Neuronal stem cell (in vitro differentiated cells): ENCODE measurements around the gene ZNF548.
"Not testable (repeated sequence)": the region's sequence is repeated elsewhere in the genome, so short reads cannot be mapped to it uniquely, and the experiment has no call there.

Experiments
- DNase-seq: peaks from one replicate; pipeline ENCODE4 v3.0.0-alpha.2; 2013; ENCODE audit warnings: low spot score
- H2AFZ ChIP-seq: one replicate; pipeline ENCODE4 v1.6.1; 2013; ENCODE audit warnings: mild to moderate bottlenecking, low read length, inconsistent platforms
- H2AK5ac ChIP-seq: 2 replicates; pipeline ENCODE4 v1.6.1; 2013; ENCODE audit warnings: low read depth, mild to moderate bottlenecking, inconsistent platforms, low read length, moderate library complexity, mixed read lengths
- H2BK120ac ChIP-seq: 2 replicates; pipeline ENCODE4 v1.6.1; 2013; ENCODE audit warnings: low read depth, mild to moderate bottlenecking, inconsistent platforms, low read length, moderate library complexity, mixed read lengths
- H2BK12ac ChIP-seq: one replicate; pipeline ENCODE4 v1.6.1; 2013; ENCODE audit warnings: low read length, inconsistent platforms
- H2BK15ac ChIP-seq: 2 replicates; pipeline ENCODE4 v1.6.1; 2013; ENCODE audit warnings: mild to moderate bottlenecking, low read length, inconsistent platforms, mixed read lengths
- H2BK5ac ChIP-seq: one replicate; pipeline ENCODE4 v1.6.1; 2013; ENCODE audit warnings: inconsistent platforms, mild to moderate bottlenecking, low read length, moderate library complexity
- H3K14ac ChIP-seq: one replicate; pipeline ENCODE4 v1.6.1; 2013; ENCODE audit warnings: low read length, inconsistent platforms
- H3K18ac ChIP-seq: 2 replicates; pipeline ENCODE4 v1.6.1; 2013; ENCODE audit warnings: low read length, inconsistent platforms
- H3K23ac ChIP-seq: 2 replicates; pipeline ENCODE4 v1.6.1; 2013; ENCODE audit warnings: low read depth, mild to moderate bottlenecking, mixed read lengths, low read length, inconsistent platforms; ENCODE audit not compliant: poor library complexity
- H3K27ac ChIP-seq: replicated peaks from 3 replicates; pipeline ENCODE4 v1.5.1; 2013; ENCODE audit warnings: low read length, inconsistent platforms
- H3K27me3 ChIP-seq, 3 experiments: 2 replicates each; pipeline ENCODE4 v1.6.1; 2013; ENCODE audit warnings: low read length in 3 of 3, mild to moderate bottlenecking in 2 of 3, inconsistent platforms in 1 of 3, low read depth in 1 of 3, mixed read lengths in 1 of 3, moderate library complexity in 1 of 3; ENCODE audit not compliant: control insufficient read depth in 3 of 3, insufficient read depth in 3 of 3
- H3K36me3 ChIP-seq, 2 donors: replicated peaks in 1 of 2; 2 replicates each; pipeline ENCODE4 v1.6.1; 2013; ENCODE audit warnings: low read length in 2 of 2; ENCODE audit not compliant: control insufficient read depth in 2 of 2, insufficient read depth in 2 of 2
- H3K4ac ChIP-seq: 2 replicates; pipeline ENCODE4 v1.6.1; 2013; ENCODE audit warnings: inconsistent platforms, mild to moderate bottlenecking, low read length, moderate library complexity
- H3K4me1 ChIP-seq, 2 donors: 1 replicate in 1 of 2; 2 replicates in 1 of 2; pipeline ENCODE4 v1.6.1; 2013; ENCODE audit warnings: low read length in 2 of 2, low read depth in 1 of 2; ENCODE audit not compliant: control insufficient read depth in 2 of 2, insufficient read depth in 1 of 2
- H3K4me2 ChIP-seq: one replicate; pipeline ENCODE4 v1.6.1; 2013; ENCODE audit warnings: mild to moderate bottlenecking, low read length, inconsistent platforms; ENCODE audit not compliant: insufficient read depth, poor library complexity, severe bottlenecking
- H3K4me3 ChIP-seq, 2 donors: 2 replicates each; pipeline ENCODE4 v1.5.1; 2013; ENCODE audit warnings: low read length in 2 of 2, mild to moderate bottlenecking in 2 of 2, inconsistent platforms in 1 of 2, moderate library complexity in 1 of 2
- H3K79me1 ChIP-seq: one replicate; pipeline ENCODE4 v1.6.1; 2013; ENCODE audit warnings: low read depth, mild to moderate bottlenecking, inconsistent platforms, low read length, moderate library complexity
- H3K9ac ChIP-seq: one replicate; pipeline ENCODE4 v1.6.1; 2013; ENCODE audit warnings: mild to moderate bottlenecking, low read depth, low read length, inconsistent platforms; ENCODE audit not compliant: poor library complexity
- H3K9me3 ChIP-seq, 2 donors: replicated peaks in 1 of 2; 2 replicates each; pipeline versions ENCODE3 to v1.6.1; 2013; ENCODE audit warnings: low read length in 2 of 2, mild to moderate bottlenecking in 2 of 2, inconsistent platforms in 1 of 2, low read depth in 1 of 2, mixed read lengths in 1 of 2, moderate library complexity in 1 of 2; ENCODE audit not compliant: control insufficient read depth in 2 of 2, insufficient read depth in 1 of 2
- H4K8ac ChIP-seq: one replicate; pipeline ENCODE4 v1.6.1; 2013; ENCODE audit warnings: low read depth, mild to moderate bottlenecking, inconsistent platforms, low read length, moderate library complexity
- H4K91ac ChIP-seq: one replicate; pipeline ENCODE4 v1.6.1; 2013; ENCODE audit warnings: low read length, low read depth, mild to moderate bottlenecking, inconsistent platforms; ENCODE audit not compliant: poor library complexity
- WGBS, 2 donors: extraction: QIAGEN DNeasy Blood & Tissue Kit; methylation state at CpG; one replicate each; pipeline ENCODE4 v1.1.7; 2013; ENCODE audit warnings: missing lambda C conversion rate in 2 of 2, mixed read lengths in 1 of 2; ENCODE audit not compliant: insufficient read length in 2 of 2, insufficient replicate concordance in 1 of 2; ENCODE audit errors: extremely low coverage in 2 of 2; 5-methylcytosine and 5-hydroxymethylcytosine counted together

Gene ZNF548

DNA sequence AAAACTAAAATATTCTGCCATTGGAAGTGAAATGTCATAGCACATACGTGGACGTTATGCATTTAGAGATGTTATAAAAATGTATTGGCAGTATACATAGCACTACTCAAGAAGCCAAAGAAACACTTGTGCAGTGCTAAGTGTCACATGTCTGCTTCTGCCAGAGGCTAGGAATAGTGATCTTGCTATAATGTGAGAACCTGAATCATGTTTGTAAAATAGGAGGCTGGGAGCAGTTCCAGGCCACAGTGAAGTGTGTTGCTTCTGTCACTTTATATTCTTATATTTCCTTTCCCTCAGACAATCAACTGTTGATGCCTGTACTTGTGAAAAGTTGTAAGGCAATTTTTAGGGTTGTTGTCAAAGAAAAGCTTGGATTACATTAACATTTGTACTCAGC, 22.9 kb upstream of the ZNF548 start:
- Histone ChIP-seq H3K36me3 (peaks cover 0 to 9% of the 10 kb centered on the region in 2 donors), H4K8ac (no peak overlapping the region), H3K9ac (no peak overlapping the region), H3K4me3 (no peak overlapping the region), H3K27me3 (no peaks in the 10 kb centered on the region), H2BK5ac (no peak overlapping the region), H2AK5ac (no peak overlapping the region), H3K27ac (no peak overlapping the region), H2AFZ (no peak overlapping the region), H3K79me1 (peaks cover 4% of the 10 kb centered on the region), H2BK120ac (no peak overlapping the region), H3K4me1 (peaks cover 0 to 4% of the 10 kb centered on the region in 2 donors), H3K4ac (no peak overlapping the region), H2BK15ac (no peak overlapping the region), H3K14ac (no peak overlapping the region), H4K91ac (no peak overlapping the region), H3K4me2 (no peak overlapping the region), H2BK12ac (no peak overlapping the region), H3K23ac (no peak overlapping the region), H3K9me3 (no peaks in the 10 kb centered on the region), H3K18ac (no peak overlapping the region)
- no CpG with 5 or more reads among the region's 2 CpGs for WGBS, 2 donors
- no peak for DNase-seq

GRCh38 chr19:57374179-57374578, 15.5 kb upstream of the ZNF548 start:
- no peak for DNase-seq
- Histone ChIP-seq H2AFZ (no peak overlapping the region), H2BK120ac (no peak overlapping the region), H3K14ac (no peak overlapping the region), H3K27ac (no peak overlapping the region), H4K91ac (no peak overlapping the region), H2AK5ac (no peak overlapping the region), H3K18ac (no peak overlapping the region), H2BK12ac (no peak overlapping the region), H3K4ac (no peak overlapping the region), H3K27me3 (no peaks in the 10 kb centered on the region), H3K4me3 (no peak overlapping the region), H4K8ac (no peak overlapping the region), H2BK5ac (no peak overlapping the region), H3K9ac (no peak overlapping the region), H3K4me1 (no peaks in the 10 kb centered on the region), H2BK15ac (no peak overlapping the region), H3K4me2 (no peak overlapping the region), H3K36me3 (peaks cover 18 to 56% of the 10 kb centered on the region in 2 donors), H3K23ac (no peak overlapping the region), H3K79me1 (no peaks in the 10 kb centered on the region), H3K9me3 (peaks cover 21 to 41% of the 10 kb centered on the region in 2 donors)
- WGBS, 2 donors, result no CpG with 5 or more reads among the region's 6 CpGs

DNA sequence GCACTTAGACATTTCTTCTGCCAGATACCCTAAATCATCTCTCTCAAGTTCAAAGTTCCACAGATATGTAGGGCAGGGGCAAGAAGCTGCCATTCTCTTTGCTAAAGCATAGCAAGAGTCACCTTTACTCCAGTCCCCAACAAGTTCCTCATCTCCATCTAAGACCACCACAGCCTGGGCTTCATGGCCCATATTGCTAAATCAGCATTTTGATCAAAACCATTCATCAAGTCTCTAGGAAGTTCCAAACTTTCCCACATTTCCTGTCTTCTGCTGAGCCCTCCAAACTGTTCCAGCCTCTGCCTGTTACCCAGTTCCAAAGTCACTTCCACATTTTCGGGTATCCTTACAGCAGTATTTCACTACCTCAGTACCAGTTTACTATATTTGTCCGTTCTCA, 15.0 kb upstream of the ZNF548 start:
- H3K4me3 ChIP-seq, H3K9ac ChIP-seq, H2BK120ac ChIP-seq, DNase-seq, H3K4me2 ChIP-seq, H2BK12ac ChIP-seq, H3K23ac ChIP-seq, H4K8ac ChIP-seq, H3K27me3 ChIP-seq, H3K79me1 ChIP-seq, H2BK5ac ChIP-seq, H2AFZ ChIP-seq, H3K4me1 ChIP-seq, H2AK5ac ChIP-seq, H3K14ac ChIP-seq, H3K27ac ChIP-seq, H3K4ac ChIP-seq, H2BK15ac ChIP-seq, H4K91ac ChIP-seq, H3K18ac ChIP-seq: not testable (repeated sequence)
- no CpG with 5 or more reads among the region's 2 CpGs for WGBS, 2 donors
- Histone ChIP-seq H3K9me3 (peaks cover 22 to 42% of the 10 kb centered on the region in 2 donors), H3K36me3 (peaks cover 18 to 56% of the 10 kb centered on the region in 2 donors)

GRCh38 chr19:57376151-57376550, 13.5 kb upstream of the ZNF548 start:
- Histone ChIP-seq H3K4ac (no peak overlapping the region), H2AK5ac (no peak overlapping the region), H3K27ac (no peak overlapping the region), H3K18ac (no peak overlapping the region), H2BK5ac (no peak overlapping the region), H2BK12ac (no peak overlapping the region), H3K14ac (no peak overlapping the region), H3K9ac (no peak overlapping the region), H3K9me3 (peaks cover 22 to 42% of the 10 kb centered on the region in 2 donors), H2BK120ac (no peak overlapping the region), H3K79me1 (no peaks in the 10 kb centered on the region), H3K23ac (no peak overlapping the region), H4K8ac (no peak overlapping the region), H3K4me3 (no peak overlapping the region), H4K91ac (no peak overlapping the region), H3K36me3 (peaks cover 18 to 56% of the 10 kb centered on the region in 2 donors), H2AFZ (no peak overlapping the region), H3K4me1 (no peaks in the 10 kb centered on the region), H3K27me3 (no peaks in the 10 kb centered on the region), H2BK15ac (no peak overlapping the region), H3K4me2 (no peak overlapping the region)
- DNase-seq, result no peak
- WGBS, 2 donors, result no CpG with 5 or more reads among the region's 6 CpGs
